D341Med (cell line): Measurements from ENCODE around the gene USP32.
"Not testable (repeated sequence)": the region's sequence is repeated elsewhere in the genome, so short reads cannot be mapped to it uniquely, and the experiment has no call there.

Experiments
- DNase-seq: peaks from one replicate; pipeline ENCODE4 v3.0.0; 2012; ENCODE audit warnings: low spot score

The USP32 gene

GRCh38 chr17:60372790-60373483, 19.0 kb downstream of the USP32 start:
- DNase-seq: no peak

- DNase-seq: no peak
Measured at GRCh38 chr17:60371818-60372510, 20.0 kb downstream of the USP32 start.

- no peak for DNase-seq
Measured at GRCh38 chr17:60371416-60371815, 20.5 kb downstream of the USP32 start.

- DNase-seq: no peak
Measured at GRCh38 chr17:60369727-60370126, 22.2 kb downstream of the USP32 start.

- DNase-seq: no peak
Measured at GRCh38 chr17:60363700-60364405, 28.1 kb downstream of the USP32 start.

- DNase-seq: no peak
Measured at GRCh38 chr17:60362329-60362728, 29.6 kb downstream of the USP32 start.

GRCh38 chr17:60361889-60362288, 30.0 kb downstream of the USP32 start:
- no peak for DNase-seq

- no peak for DNase-seq
Measured at GRCh38 chr17:60359415-60359814, 32.5 kb downstream of the USP32 start.

GRCh38 chr17:60358606-60359225, 33.2 kb downstream of the USP32 start:
- no peak for DNase-seq

- DNase-seq: no peak
Measured at GRCh38 chr17:60356940-60357339, 35.0 kb downstream of the USP32 start.

- DNase-seq: no peak
Measured at GRCh38 chr17:60355663-60356594, 36.0 kb downstream of the USP32 start.

GRCh38 chr17:60354223-60354622, 37.7 kb downstream of the USP32 start:
- no peak for DNase-seq

- no peak for DNase-seq
Measured at GRCh38 chr17:60353773-60354172, 38.2 kb downstream of the USP32 start.

- no peak for DNase-seq
Measured at GRCh38 chr17:60352569-60352968, 39.4 kb downstream of the USP32 start.

- DNase-seq: no peak
Measured at GRCh38 chr17:60352071-60352470, 39.9 kb downstream of the USP32 start.

GRCh38 chr17:60351012-60351695, 40.8 kb downstream of the USP32 start:
- DNase-seq: no peak

- no peak for DNase-seq
Measured at GRCh38 chr17:60348616-60349015, 43.3 kb downstream of the USP32 start.

- DNase-seq: no peak
Measured at GRCh38 chr17:60345233-60345632, 46.7 kb downstream of the USP32 start.

- DNase-seq: not testable (repeated sequence)
Measured at GRCh38 chr17:60342492-60342891, 49.4 kb downstream of the USP32 start.

- DNase-seq: no peak
Measured at GRCh38 chr17:60335289-60335688, 56.6 kb downstream of the USP32 start.

GRCh38 chr17:60333628-60334031, 58.3 kb downstream of the USP32 start:
- no peak for DNase-seq
